ENCODE measurements around the gene HEPACAM.

HEPACAM gene

GRCh38 chr11:124896821-124897391 lies 38.9 kb downstream of the HEPACAM start:
- H3K4me3 Mint-ChIP-seq: no peak overlapping the region

GRCh38 chr11:124896071-124896750 lies 39.6 kb downstream of the HEPACAM start:
- peaks cover 4% of the 10 kb centered on the region for H3K27me3 Mint-ChIP-seq
- H3K4me3 Mint-ChIP-seq: no peak overlapping the region
- H3K36me3 Mint-ChIP-seq: no peaks in the 10 kb centered on the region

More at GRCh38 chr11:124896821-124897391, 38.9 kb downstream of the HEPACAM start:
- no peaks in the 10 kb centered on the region for H3K36me3 Mint-ChIP-seq
- H3K4me1 Mint-ChIP-seq: peaks cover 4% of the 10 kb centered on the region
- no peaks in the 10 kb centered on the region for H3K9me3 Mint-ChIP-seq
- peaks cover 4% of the 10 kb centered on the region for H3K27me3 Mint-ChIP-seq
- no peak overlapping the region for H3K27ac Mint-ChIP-seq

GRCh38 chr11:124895471-124895971 lies 40.3 kb downstream of the HEPACAM start:
- Mint-ChIP-seq H3K4me3 (no peak overlapping the region), H3K9me3 (no peaks in the 10 kb centered on the region), H3K27ac (no peak overlapping the region), H3K36me3 (no peaks in the 10 kb centered on the region), H3K27me3 (peaks cover 3% of the 10 kb centered on the region), H3K4me1 (peaks cover 4% of the 10 kb centered on the region)

More at GRCh38 chr11:124896071-124896750, 39.6 kb downstream of the HEPACAM start:
- H3K9me3 Mint-ChIP-seq: no peaks in the 10 kb centered on the region
- no peak overlapping the region for H3K27ac Mint-ChIP-seq
- peaks cover 4% of the 10 kb centered on the region for H3K4me1 Mint-ChIP-seq

- Mint-ChIP-seq H3K4me3 (no peak overlapping the region), H3K9me3 (no peaks in the 10 kb centered on the region), H3K27ac (no peak overlapping the region), H3K36me3 (no peaks in the 10 kb centered on the region), H3K4me1 (peaks cover 4% of the 10 kb centered on the region), H3K27me3 (peaks cover 2% of the 10 kb centered on the region)
Observed at GRCh38 chr11:124894606-124895430, 41.0 kb downstream of the HEPACAM start.

- no peaks in the 10 kb centered on the region for H3K36me3 Mint-ChIP-seq
- H3K4me1 Mint-ChIP-seq: peaks cover 4% of the 10 kb centered on the region
- H3K4me3 Mint-ChIP-seq: no peak overlapping the region
- no peaks in the 10 kb centered on the region for H3K9me3 Mint-ChIP-seq
- H3K27me3 Mint-ChIP-seq: no peaks in the 10 kb centered on the region
- no peak overlapping the region for H3K27ac Mint-ChIP-seq
Observed at GRCh38 chr11:124893781-124894401, 42.0 kb downstream of the HEPACAM start.

GRCh38 chr11:124892750-124893454 lies 42.9 kb downstream of the HEPACAM start:
- no peak overlapping the region for H3K4me3 Mint-ChIP-seq
- no peaks in the 10 kb centered on the region for H3K36me3 Mint-ChIP-seq
- no peaks in the 10 kb centered on the region for H3K9me3 Mint-ChIP-seq
- H3K27ac Mint-ChIP-seq: no peak overlapping the region
- H3K27me3 Mint-ChIP-seq: no peaks in the 10 kb centered on the region
- H3K4me1 Mint-ChIP-seq: peaks cover 4% of the 10 kb centered on the region

- peaks cover under 1% of the 10 kb centered on the region for H3K4me1 Mint-ChIP-seq
- no peak overlapping the region for H3K27ac Mint-ChIP-seq
- no peak overlapping the region for H3K4me3 Mint-ChIP-seq
- H3K27me3 Mint-ChIP-seq: no peaks in the 10 kb centered on the region
- no peaks in the 10 kb centered on the region for H3K36me3 Mint-ChIP-seq
- no peaks in the 10 kb centered on the region for H3K9me3 Mint-ChIP-seq
Observed at GRCh38 chr11:124892146-124892545, 43.7 kb downstream of the HEPACAM start.

GRCh38 chr11:124891373-124891861 lies 44.4 kb downstream of the HEPACAM start:
- Mint-ChIP-seq H3K4me1 (no peaks in the 10 kb centered on the region), H3K36me3 (no peaks in the 10 kb centered on the region), H3K27ac (no peak overlapping the region), H3K27me3 (peaks cover 1% of the 10 kb centered on the region), H3K9me3 (no peaks in the 10 kb centered on the region), H3K4me3 (no peak overlapping the region)

- Mint-ChIP-seq H3K27me3 (peaks cover 1% of the 10 kb centered on the region), H3K9me3 (no peaks in the 10 kb centered on the region), H3K4me3 (no peak overlapping the region), H3K36me3 (no peaks in the 10 kb centered on the region), H3K27ac (no peak overlapping the region), H3K4me1 (no peaks in the 10 kb centered on the region)
Observed at GRCh38 chr11:124890683-124891372, 45.0 kb downstream of the HEPACAM start.

GRCh38 chr11:124890151-124890550 lies 45.7 kb downstream of the HEPACAM start:
- no peaks in the 10 kb centered on the region for H3K4me1 Mint-ChIP-seq
- no peak overlapping the region for H3K27ac Mint-ChIP-seq
- H3K27me3 Mint-ChIP-seq: peaks cover 1% of the 10 kb centered on the region
- H3K36me3 Mint-ChIP-seq: no peaks in the 10 kb centered on the region
- no peak overlapping the region for H3K4me3 Mint-ChIP-seq
- no peaks in the 10 kb centered on the region for H3K9me3 Mint-ChIP-seq

- no peak overlapping the region for H3K27ac Mint-ChIP-seq
- no peak overlapping the region for H3K4me3 Mint-ChIP-seq
- H3K36me3 Mint-ChIP-seq: no peaks in the 10 kb centered on the region
- H3K4me1 Mint-ChIP-seq: no peaks in the 10 kb centered on the region
- H3K9me3 Mint-ChIP-seq: no peaks in the 10 kb centered on the region
- H3K27me3 Mint-ChIP-seq: peaks cover 1% of the 10 kb centered on the region
Observed at GRCh38 chr11:124889191-124890091, 46.4 kb downstream of the HEPACAM start.

- no peaks in the 10 kb centered on the region for H3K4me1 Mint-ChIP-seq
- no peak overlapping the region for H3K27ac Mint-ChIP-seq
- peaks cover 1% of the 10 kb centered on the region for H3K27me3 Mint-ChIP-seq
- H3K36me3 Mint-ChIP-seq: no peaks in the 10 kb centered on the region
- H3K4me3 Mint-ChIP-seq: no peak overlapping the region
- H3K9me3 Mint-ChIP-seq: no peaks in the 10 kb centered on the region
Observed at GRCh38 chr11:124887667-124888013, 48.2 kb downstream of the HEPACAM start.

GRCh38 chr11:124886978-124887666 lies 48.7 kb downstream of the HEPACAM start:
- Mint-ChIP-seq H3K4me3 (no peak overlapping the region), H3K4me1 (no peaks in the 10 kb centered on the region), H3K27ac (no peak overlapping the region), H3K27me3 (peaks cover 1% of the 10 kb centered on the region), H3K36me3 (no peaks in the 10 kb centered on the region), H3K9me3 (no peaks in the 10 kb centered on the region)
